ENCODE data around the gene DPF1.

DPF1 gene

DNA sequence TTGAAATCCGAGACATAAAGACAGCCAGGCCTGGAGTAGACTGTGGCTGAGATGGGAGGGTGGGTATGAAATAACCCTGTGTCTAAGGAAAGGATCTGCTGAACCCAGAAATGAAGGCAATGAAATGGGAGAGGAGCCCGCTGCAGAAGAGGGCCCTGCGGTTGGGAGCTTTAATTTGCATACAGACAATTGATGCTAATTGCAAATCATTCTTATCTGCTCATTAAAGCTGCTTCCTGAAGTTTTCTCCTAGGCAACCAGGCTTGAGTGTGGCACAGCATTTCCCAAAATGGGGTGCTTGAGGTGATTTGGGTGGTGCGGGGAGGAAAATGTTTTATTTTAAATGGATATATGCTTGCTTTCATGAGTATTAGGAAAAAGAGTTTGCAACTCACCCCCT is 55.4 kb downstream of the DPF1 start:
- in situ Hi-C loops (cut with MboI; ENCODE audit: low sequenced_read_pairs), result no loop called here

DNA sequence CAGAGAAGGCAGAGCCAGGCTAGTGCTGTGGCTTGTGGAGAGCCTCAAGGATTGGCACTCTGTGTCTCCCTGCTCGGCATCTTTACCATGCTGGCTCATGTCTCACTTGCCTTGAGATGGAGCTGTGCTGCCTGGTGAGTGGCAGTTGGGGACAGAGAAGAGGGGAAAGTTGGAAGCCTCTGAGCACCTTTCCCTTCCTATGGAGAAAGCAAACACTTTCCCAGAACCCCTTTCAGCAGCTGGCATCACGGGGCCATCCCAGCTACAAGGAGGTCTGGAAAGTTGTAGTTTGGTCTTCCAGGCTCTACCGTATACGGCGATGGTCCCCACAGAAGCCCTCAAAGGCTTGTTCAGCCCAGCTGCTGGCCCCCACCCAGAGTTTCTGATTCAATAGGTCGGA is 58.7 kb downstream of the DPF1 start:
- in situ Hi-C loops (cut with MboI; ENCODE audit: low sequenced_read_pairs), result no loop called here

DNA sequence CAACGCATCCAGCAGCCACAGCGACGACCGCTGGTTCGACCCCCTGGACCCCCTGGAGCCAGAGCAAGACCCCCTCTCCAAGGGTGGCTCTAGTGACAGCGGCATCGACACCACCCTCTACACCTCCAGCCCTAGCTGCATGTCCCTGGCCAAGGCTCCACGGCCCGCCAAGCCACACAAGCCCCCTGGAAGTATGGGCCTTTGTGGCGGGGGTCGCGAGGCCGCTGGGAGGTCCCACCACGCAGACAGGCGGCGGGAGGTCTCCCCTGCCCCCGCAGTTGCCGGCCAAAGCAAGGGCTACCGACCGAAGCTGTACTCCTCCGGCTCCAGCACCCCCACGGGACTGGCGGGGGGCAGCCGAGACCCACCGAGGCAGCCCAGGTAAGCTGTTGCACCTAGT is 59.5 kb downstream of the DPF1 start:
- in situ Hi-C loops (cut with MboI; ENCODE audit: low sequenced_read_pairs), result no loop called here

DNA sequence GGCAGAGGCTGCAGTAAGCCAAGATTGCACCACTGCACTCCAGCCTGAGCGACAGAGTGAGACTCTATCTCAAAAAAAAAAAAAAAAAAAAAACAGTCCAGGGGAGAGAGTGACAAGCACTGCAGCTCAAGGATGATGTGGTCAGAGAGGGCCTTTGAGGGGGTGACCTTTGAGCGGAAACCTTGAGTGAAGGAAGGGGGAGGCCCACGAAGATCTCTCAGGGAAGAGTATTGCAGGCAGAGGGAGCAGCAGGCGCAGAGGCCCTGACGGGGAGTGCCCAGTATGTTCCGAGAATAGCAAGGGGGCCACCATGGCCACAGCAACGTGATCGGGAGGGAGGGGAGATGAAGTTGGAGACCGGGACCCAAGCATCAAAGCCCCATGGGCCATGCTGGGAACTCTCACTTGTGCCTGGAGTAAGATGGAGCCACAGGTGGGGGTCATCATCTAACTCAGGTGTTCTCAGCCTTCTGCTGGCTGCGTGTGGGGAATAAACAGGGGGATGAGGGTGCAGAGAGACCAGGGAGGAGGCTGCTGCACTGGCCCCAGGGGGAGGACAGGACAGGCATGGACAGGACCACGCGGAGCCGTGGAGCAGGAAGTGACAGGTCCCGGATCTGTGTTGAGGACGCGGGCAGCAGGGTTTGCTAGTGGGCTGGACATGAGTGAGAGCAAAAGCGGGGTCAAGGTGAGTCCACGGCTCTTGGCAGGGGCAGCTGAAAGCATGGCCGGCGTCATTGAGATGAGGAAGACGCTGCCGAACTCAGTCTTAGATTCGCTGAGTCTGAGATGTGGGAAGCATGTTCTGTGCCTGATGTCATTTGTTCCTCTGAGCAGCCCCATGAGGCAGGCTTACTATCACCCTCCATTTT is 60.4 kb downstream of the DPF1 start:
- in situ Hi-C loops (cut with MboI; ENCODE audit: low sequenced_read_pairs), result no loop called here

GRCh38 chr19:38162632-38163031 is 61.4 kb downstream of the DPF1 start:
- in situ Hi-C loops (cut with MboI; ENCODE audit: low sequenced_read_pairs), result no loop called here

GRCh38 chr19:38162094-38162493 is 61.9 kb downstream of the DPF1 start:
- in situ Hi-C loops (cut with MboI; ENCODE audit: low sequenced_read_pairs), result no loop called here

All from HL-60/S4 treated with phorbol 12-myristate 13-acetate at 8.2 ng/mL for 4 days and 3 days (cell line).